GM12878 (cell line): Measurements from ENCODE around the gene GSTT4. TPM values are rescaled to one million over a fixed set of nuclear protein-coding genes. Genes with fewer than 3 reads are reported as not detected.

ENCODE experiments used
- ATAC-seq: fragments of 200-7000 bp; cut with Tn5 transposase; 3 replicates; pipeline ENCODE4 v1.9.1; 2020; ENCODE audit warnings: mild to moderate bottlenecking, moderate library complexity
- BruUV-seq: library from RNA; stranded (reverse); fragments of 400-500 nt; replicated peaks from 2 replicates; lab custom pipeline; 2021; lab: Mats Ljungman, UMichigan
- CTCF ChIA-PET: fragments of 300-600 bp; sonication (Branson Sonifier 250); formaldehyde crosslinking; extraction: SDS; loops from one replicate; lab custom pipeline; 2021; ENCODE audit warnings: inconsistent platforms; lab: Yijun Ruan, JAX
- POLR2A ChIA-PET: fragments of 350-600 bp; formaldehyde crosslinking; extraction: SDS; loops from one replicate; lab custom pipeline; 2021; ENCODE audit warnings: inconsistent platforms; lab: Charles Lee
- RAD21 ChIA-PET: fragments of 300-600 bp; sonication (Branson Sonifier 250); formaldehyde crosslinking; loops from one replicate; lab custom pipeline; 2023; ENCODE audit warnings: antibody characterized with exemption; ENCODE audit not compliant: unreplicated experiment; lab: Charles Lee
- SMC1A ChIA-PET: fragments of 300-600 bp; sonication (Branson Sonifier 250); formaldehyde crosslinking; loops from one replicate; lab custom pipeline; 2023; ENCODE audit not compliant: unreplicated experiment, uncharacterized antibody; lab: Charles Lee
- DNase-seq: peaks from one replicate; pipeline ENCODE4 v3.0.0-alpha.2; 2011; ENCODE audit warnings: low read depth, low spot score
- FAIRE-seq: peaks from 3 replicates; lab custom pipeline; 2011; peaks lifted over from hg19 to GRCh38; lab: Jason Lieb, UNC
- H2AFZ ChIP-seq: 2 replicates; pipeline ENCODE4 v1.6.0; 2011; ENCODE audit warnings: low read depth, low read length, control low read depth; ENCODE audit not compliant: control insufficient read depth
- H3K27ac ChIP-seq: 2 replicates; pipeline ENCODE4 v1.5.1; 2011; ENCODE audit warnings: control low read depth; ENCODE audit not compliant: control insufficient read depth, insufficient read depth
- H3K27me3 ChIP-seq, 2 experiments: replicated peaks in 1 of 2; 2 replicates each; pipeline versions ENCODE4 v1.6.0 to v1.6.1; 2011; ENCODE audit warnings: low read length in 1 of 2; ENCODE audit not compliant: control insufficient read depth in 2 of 2, insufficient read depth in 2 of 2
- H3K36me3 ChIP-seq, 2 experiments: 2 replicates each; pipeline ENCODE4 v1.5.1; 2011; ENCODE audit warnings: low read length in 1 of 2; ENCODE audit not compliant: control insufficient read depth in 2 of 2, insufficient read depth in 2 of 2
- H3K4me1 ChIP-seq: 2 replicates; pipeline ENCODE4 v1.6.1; 2011; ENCODE audit warnings: mild to moderate bottlenecking, low read length, moderate library complexity, mixed read lengths; ENCODE audit not compliant: control insufficient read depth, insufficient read depth
- H3K4me2 ChIP-seq: 2 replicates; pipeline ENCODE4 v1.6.0; 2011; ENCODE audit warnings: control low read depth; ENCODE audit not compliant: control insufficient read depth, insufficient read depth
- H3K4me3 ChIP-seq: fragments of 200-600 bp; sonication (generic); 2 replicates; pipeline ENCODE4 v1.5.1; 2016
- H3K79me2 ChIP-seq: 2 replicates; pipeline ENCODE4 v1.6.0; 2011; ENCODE audit warnings: low read length; ENCODE audit not compliant: control insufficient read depth, insufficient read depth
- H3K9ac ChIP-seq: 2 replicates; pipeline ENCODE4 v1.8.0; 2011; ENCODE audit warnings: low read length, control low read depth, mixed read lengths; ENCODE audit not compliant: control insufficient read depth, insufficient read depth
- H3K9me3 ChIP-seq: replicated peaks from 3 replicates; pipeline ENCODE4 v1.5.1; 2011; ENCODE audit warnings: mild to moderate bottlenecking, low read length; ENCODE audit not compliant: control insufficient read depth, insufficient read depth
- H4K20me1 ChIP-seq: 2 replicates; pipeline ENCODE4 v1.6.0; 2011; ENCODE audit not compliant: control insufficient read depth, insufficient read depth
- BCL11A ChIP-seq: IDR thresholded peaks from 2 replicates; pipeline ENCODE4 v1.6.1; 2011; ENCODE audit warnings: low read depth, low read length
- CEBPZ ChIP-seq: fragments of 150-350 bp; IDR thresholded peaks from 2 replicates; pipeline ENCODE4 v1.6.1; 2016; ENCODE audit warnings: low read depth, low read length
- FOXK2 ChIP-seq: fragments of 450-650 bp; IDR thresholded peaks from 2 replicates; pipeline ENCODE4 v1.6.1; 2017; ENCODE audit warnings: mild to moderate bottlenecking, moderate library complexity
- FOXM1 ChIP-seq: IDR thresholded peaks from 2 replicates; pipeline ENCODE4 v1.6.1; 2012; ENCODE audit warnings: low read depth, mild to moderate bottlenecking, inconsistent platforms, low read length, moderate library complexity
- NKRF ChIP-seq: fragments of 450-650 bp; conservative IDR thresholded peaks from 2 replicates; pipeline ENCODE4 v1.6.1; 2017; ENCODE audit warnings: mild to moderate bottlenecking, moderate library complexity
- RCOR1 ChIP-seq: conservative IDR thresholded peaks from 2 replicates; pipeline ENCODE4 v1.6.1; 2012; ENCODE audit warnings: low read depth, low read length, improper control_type of control experiment
- TARDBP ChIP-seq: IDR thresholded peaks from 2 replicates; pipeline ENCODE4 v1.6.1; 2016; ENCODE audit warnings: borderline replicate concordance
- WRNIP1 ChIP-seq: IDR thresholded peaks from 2 replicates; pipeline ENCODE4 v1.6.1; 2011; ENCODE audit warnings: low read depth, low read length, improper control_type of control experiment, borderline replicate concordance
- ZNF274 ChIP-seq: IDR thresholded peaks from one replicate; pipeline ENCODE4 v1.8.0; 2011; ENCODE audit not compliant: insufficient read length, insufficient read depth
- ZNF622 ChIP-seq: fragments of 450-650 bp; IDR thresholded peaks from 2 replicates; pipeline ENCODE4 v1.6.1; 2017; ENCODE audit warnings: mild to moderate bottlenecking, inconsistent platforms
- WGBS: methylation state at CpG from one replicate; pipeline ENCODE4 v1.1.6; 2016; ENCODE audit warnings: low lambda C conversion rate; ENCODE audit not compliant: insufficient replicate concordance, insufficient coverage; ENCODE audit errors: missing lambda C conversion rate; 5-methylcytosine and 5-hydroxymethylcytosine counted together
- in situ Hi-C: fragments of 300-500 bp; cut with MboI; formaldehyde crosslinking; loops from 9 replicates; pipeline ENCODE4 v1.14.3; 2018; ENCODE audit warnings: mixed read lengths
- intact Hi-C: fragments of 100-400 bp; cut with micrococcal nuclease; formaldehyde crosslinking; loops from one replicate; pipeline ENCODE4 v1.14.2; 2022; ENCODE audit not compliant: unreplicated experiment
- polyA plus RNA-seq, 11 experiments: library from polyadenylated mRNA; depleted of rRNA in 4 of 11; unstranded in 6 of 11; stranded (reverse) in 5 of 11; fragments of >200 nt; fragmentation: Nextera tagmentation in 4 of 11; fragmentation: Illumina TruSeq in 1 of 11; extraction: Ambion mirVana in 4 of 11; extraction: Trizol in 1 of 11; gene quantifications; 1 replicate in 1 of 11; 2 replicates in 10 of 11; pipeline versions ENCODE4 v1.2.1 to v1.2.3, GENCODE V29; 2011 to 2016; ENCODE audit warnings: inconsistent platforms in 2 of 11, missing spikeins in 2 of 11, low read depth in 1 of 11
- total RNA-seq, 4 experiments: library from RNA; depleted of rRNA in 3 of 4; stranded (reverse); fragments of >200 nt in 3 of 4; fragmentation: Illumina TruSeq in 1 of 4; extraction: Trizol in 1 of 4; gene quantifications; 2 replicates each; pipeline versions ENCODE4 v1.2.1 to v1.2.3, GENCODE V29; 2013 to 2021
- TF ChIP-seq, protein P1 (sequence below): IDR thresholded peaks from 2 replicates; pipeline ENCODE4 v1.6.1; 2011; ENCODE audit warnings: borderline replicate concordance, low read depth, mild to moderate bottlenecking, moderate library complexity, mixed read lengths, low read length; ENCODE audit not compliant: insufficient read depth; ENCODE audit errors: extremely low read length
- TF ChIP-seq, protein P2 (sequence below): fragments of 450-650 bp; IDR thresholded peaks from 2 replicates; pipeline ENCODE4 v1.6.1; 2016; ENCODE audit warnings: mild to moderate bottlenecking, moderate library complexity, borderline replicate concordance

Gene GSTT4
- total and polyA plus RNA-seq, 10 of the 15 experiments (the other 5 are each of a cell fraction or from before 2014, with no cell fraction given), result not detected

- H4K20me1 ChIP-seq, result no peaks in the 10 kb centered on the region
- peaks cover 6% of the 10 kb centered on the region for H3K4me1 ChIP-seq
- H3K27me3 ChIP-seq, result no peaks in the 10 kb centered on the region
- ChIA-PET SMC1A (interaction anchor here (0.6 kb wide), 1 partner anchor 8 kb away, joined by 3 read pairs; no protein-coding TSS in a partner anchor), RAD21 (no interaction called here), POLR2A (no interaction called here), CTCF (interaction anchor here (0.6 kb wide), 1 partner anchor 870 kb away, joined by 3 read pairs; no protein-coding TSS in a partner anchor)
- no peaks in the 10 kb centered on the region for H3K79me2 ChIP-seq
- no TSS peak for BruUV-seq
- no peaks in the 10 kb centered on the region for H3K9me3 ChIP-seq
- H3K4me3 ChIP-seq, result no peak overlapping the region
- peak; percentile 95 for ATAC-seq
- in situ Hi-C loops (no loop called here), intact Hi-C loops (no loop called here)
- no peak overlapping the region for H3K9ac ChIP-seq
- peak; percentile 15 for DNase-seq
- WGBS, result 81% methylated on average over 10 of the region's 10 CpGs
- no peak overlapping the region for H2AFZ ChIP-seq
- H3K4me2 ChIP-seq, result no peak overlapping the region
- H3K27ac ChIP-seq, result peak overlapping the region; percentile 40; the same call in 1 of the 2 replicates
- H3K36me3 ChIP-seq, result peaks cover 26 to 33% of the 10 kb centered on the region in 2 experiments
- no peak for FAIRE-seq
- no peak for TF ChIP-seq ZNF274
- TF ChIP-seq NKRF, result no peak
- no peak for TF ChIP-seq WRNIP1
- TF ChIP-seq RCOR1, result no peak
- TF ChIP-seq, protein P1, sequence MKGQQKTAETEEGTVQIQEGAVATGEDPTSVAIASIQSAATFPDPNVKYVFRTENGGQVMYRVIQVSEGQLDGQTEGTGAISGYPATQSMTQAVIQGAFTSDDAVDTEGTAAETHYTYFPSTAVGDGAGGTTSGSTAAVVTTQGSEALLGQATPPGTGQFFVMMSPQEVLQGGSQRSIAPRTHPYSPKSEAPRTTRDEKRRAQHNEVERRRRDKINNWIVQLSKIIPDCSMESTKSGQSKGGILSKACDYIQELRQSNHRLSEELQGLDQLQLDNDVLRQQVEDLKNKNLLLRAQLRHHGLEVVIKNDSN, result no peak
- no peak for TF ChIP-seq TARDBP
- TF ChIP-seq BCL11A, result no peak
- no peak for TF ChIP-seq CEBPZ
- TF ChIP-seq, protein P2, sequence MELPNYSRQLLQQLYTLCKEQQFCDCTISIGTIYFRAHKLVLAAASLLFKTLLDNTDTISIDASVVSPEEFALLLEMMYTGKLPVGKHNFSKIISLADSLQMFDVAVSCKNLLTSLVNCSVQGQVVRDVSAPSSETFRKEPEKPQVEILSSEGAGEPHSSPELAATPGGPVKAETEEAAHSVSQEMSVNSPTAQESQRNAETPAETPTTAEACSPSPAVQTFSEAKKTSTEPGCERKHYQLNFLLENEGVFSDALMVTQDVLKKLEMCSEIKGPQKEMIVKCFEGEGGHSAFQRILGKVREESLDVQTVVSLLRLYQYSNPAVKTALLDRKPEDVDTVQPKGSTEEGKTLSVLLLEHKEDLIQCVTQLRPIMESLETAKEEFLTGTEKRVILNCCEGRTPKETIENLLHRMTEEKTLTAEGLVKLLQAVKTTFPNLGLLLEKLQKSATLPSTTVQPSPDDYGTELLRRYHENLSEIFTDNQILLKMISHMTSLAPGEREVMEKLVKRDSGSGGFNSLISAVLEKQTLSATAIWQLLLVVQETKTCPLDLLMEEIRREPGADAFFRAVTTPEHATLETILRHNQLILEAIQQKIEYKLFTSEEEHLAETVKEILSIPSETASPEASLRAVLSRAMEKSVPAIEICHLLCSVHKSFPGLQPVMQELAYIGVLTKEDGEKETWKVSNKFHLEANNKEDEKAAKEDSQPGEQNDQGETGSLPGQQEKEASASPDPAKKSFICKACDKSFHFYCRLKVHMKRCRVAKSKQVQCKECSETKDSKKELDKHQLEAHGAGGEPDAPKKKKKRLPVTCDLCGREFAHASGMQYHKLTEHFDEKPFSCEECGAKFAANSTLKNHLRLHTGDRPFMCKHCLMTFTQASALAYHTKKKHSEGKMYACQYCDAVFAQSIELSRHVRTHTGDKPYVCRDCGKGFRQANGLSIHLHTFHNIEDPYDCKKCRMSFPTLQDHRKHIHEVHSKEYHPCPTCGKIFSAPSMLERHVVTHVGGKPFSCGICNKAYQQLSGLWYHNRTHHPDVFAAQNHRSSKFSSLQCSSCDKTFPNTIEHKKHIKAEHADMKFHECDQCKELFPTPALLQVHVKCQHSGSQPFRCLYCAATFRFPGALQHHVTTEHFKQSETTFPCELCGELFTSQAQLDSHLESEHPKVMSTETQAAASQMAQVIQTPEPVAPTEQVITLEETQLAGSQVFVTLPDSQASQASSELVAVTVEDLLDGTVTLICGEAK, result no peak
- TF ChIP-seq FOXK2, result no peak
- no peak for TF ChIP-seq FOXM1
- TF ChIP-seq ZNF622, result no peak
These were observed 48.4 kb upstream of the GSTT4 start for GRCh38 chr22:24053481-24054226.
